ENCODE results near the gene KITLG. TPM values are rescaled to one million over a fixed set of nuclear protein-coding genes. Genes with fewer than 3 reads are reported as not detected.

KITLG gene
- total RNA-seq, 1 experiment from 2014 or later = 11.7 TPM

GRCh38 chr12:88458327-88458726 lies 121.9 kb downstream of the KITLG start:
- no peak overlapping the region for H3K27ac ChIP-seq (ENCODE audit: insufficient read length, low read depth, low read length)
- H3K23ac ChIP-seq (ENCODE audit: insufficient read length, low read depth, low read length) = no peak overlapping the region
- H2AK5ac ChIP-seq (ENCODE audit: insufficient read length, low read length) = no peak overlapping the region
- H2BK5ac ChIP-seq (ENCODE audit: insufficient read length, low read length) = no peak overlapping the region
- H4K5ac ChIP-seq (ENCODE audit: insufficient read length, low read depth, low read length) = no peak overlapping the region
- H2BK15ac ChIP-seq (ENCODE audit: low read depth, low read length) = no peak overlapping the region
- H3K27me3 ChIP-seq (ENCODE audit: insufficient read depth, low read length) = no peaks in the 10 kb centered on the region
- Mint-ChIP-seq H3K4me1 (no peaks in the 10 kb centered on the region), H3K9me3 (peaks cover 0 to 2% of the 10 kb centered on the region in 2 experiments; a peak in 1 of 5 replicates), H3K27me3 (ENCODE audit: low read depth) (no peaks in the 10 kb centered on the region), H3K36me3 (ENCODE audit: insufficient read depth in 1 of 3, low read depth in 3 of 3) (peaks cover 0 to 4% (median 0%) of the 10 kb centered on the region in 3 experiments; a peak in 1 of 7 replicates), H3K27ac (no peak overlapping the region), H3K4me3 (no peak overlapping the region)
- H4K8ac ChIP-seq (replicated peaks; ENCODE audit: insufficient read length, low read depth, low read length) = no peak overlapping the region
- H3K9ac ChIP-seq (ENCODE audit: extremely low read depth, insufficient read length, low read length) = no peak overlapping the region
- no CpG with 5 or more reads among the region's 1 CpG for WGBS (ENCODE audit: extremely low coverage, insufficient read length, low lambda C conversion rate)
- no peaks in the 10 kb centered on the region for H3K4me1 ChIP-seq (ENCODE audit: insufficient read depth, low read length)
- H2BK120ac ChIP-seq (ENCODE audit: low read depth, low read length, poor library complexity, severe bottlenecking) = no peak overlapping the region
- H4K91ac ChIP-seq (ENCODE audit: insufficient read length, low read depth, low read length) = no peak overlapping the region
- H4K20me1 ChIP-seq (ENCODE audit: control insufficient read depth, insufficient read depth, insufficient read length) = no peaks in the 10 kb centered on the region
- no peaks in the 10 kb centered on the region for H3K9me3 ChIP-seq (ENCODE audit: control insufficient read depth, low read depth, low read length)
- no peak for TF ChIP-seq CTCF (conservative IDR thresholded peaks at IDR 0.05)
- H3K56ac ChIP-seq (ENCODE audit: insufficient read length, low read depth, low read length) = no peak overlapping the region
- H3K4ac ChIP-seq (ENCODE audit: low read depth, low read length) = no peak overlapping the region
- H3T11ph ChIP-seq (ENCODE audit: low read length) = no peak overlapping the region
- no peak overlapping the region for H3K14ac ChIP-seq (ENCODE audit: insufficient read depth, low read length)
- H3K18ac ChIP-seq (ENCODE audit: insufficient read length, low read depth, low read length) = no peak overlapping the region
- H2BK20ac ChIP-seq (ENCODE audit: low read depth, low read length, poor library complexity, severe bottlenecking) = no peak overlapping the region
- H2BK12ac ChIP-seq (ENCODE audit: insufficient read length, low read depth, low read length) = no peak overlapping the region
- H3K23me2 ChIP-seq (ENCODE audit: insufficient read length, low read depth, low read length, poor library complexity, severe bottlenecking) = no peaks in the 10 kb centered on the region
- no peak overlapping the region for H2AFZ ChIP-seq (ENCODE audit: low read length)
- no peaks in the 10 kb centered on the region for H3K79me1 ChIP-seq (ENCODE audit: insufficient read depth, low read depth, low read length, poor library complexity, severe bottlenecking)
- no peaks in the 10 kb centered on the region for H3K79me2 ChIP-seq (ENCODE audit: insufficient read depth, low read length)
- H3K4me2 ChIP-seq (ENCODE audit: insufficient read depth, insufficient read length, low read length) = no peak overlapping the region
- no peak for DNase-seq

Measured in H9 (cell line).